GM12872 (cell line): ENCODE results near the gene FAM50B.

Experiments
- TF ChIP-seq, protein P1 (sequence below): IDR thresholded peaks from 3 replicates; pipeline ENCODE4 v1.5.1; 2011; ENCODE audit warnings: low read depth, mild to moderate bottlenecking, low read length, moderate library complexity; ENCODE audit not compliant: insufficient read depth

FAM50B gene

DNA sequence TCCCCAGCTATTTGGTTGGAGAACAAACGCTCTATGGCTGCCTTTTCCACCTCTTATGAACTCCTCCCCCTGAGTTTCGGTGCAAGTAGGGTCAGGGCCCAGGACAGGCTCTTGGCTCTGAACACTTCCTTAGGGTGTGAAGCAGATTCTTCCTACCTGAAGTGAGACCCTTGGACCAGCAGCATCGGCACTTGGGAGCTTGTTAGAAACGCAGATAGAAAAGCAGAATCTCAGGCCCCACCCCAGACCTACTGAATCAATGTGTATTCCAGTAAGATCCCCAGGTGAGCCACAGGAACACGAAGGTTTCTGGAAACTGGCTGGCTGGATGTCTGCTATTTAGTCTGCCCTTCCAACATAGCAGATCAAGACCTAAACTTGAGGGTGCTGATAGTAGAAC, 3.2 kb downstream of the FAM50B start:
- TF ChIP-seq, protein P1, sequence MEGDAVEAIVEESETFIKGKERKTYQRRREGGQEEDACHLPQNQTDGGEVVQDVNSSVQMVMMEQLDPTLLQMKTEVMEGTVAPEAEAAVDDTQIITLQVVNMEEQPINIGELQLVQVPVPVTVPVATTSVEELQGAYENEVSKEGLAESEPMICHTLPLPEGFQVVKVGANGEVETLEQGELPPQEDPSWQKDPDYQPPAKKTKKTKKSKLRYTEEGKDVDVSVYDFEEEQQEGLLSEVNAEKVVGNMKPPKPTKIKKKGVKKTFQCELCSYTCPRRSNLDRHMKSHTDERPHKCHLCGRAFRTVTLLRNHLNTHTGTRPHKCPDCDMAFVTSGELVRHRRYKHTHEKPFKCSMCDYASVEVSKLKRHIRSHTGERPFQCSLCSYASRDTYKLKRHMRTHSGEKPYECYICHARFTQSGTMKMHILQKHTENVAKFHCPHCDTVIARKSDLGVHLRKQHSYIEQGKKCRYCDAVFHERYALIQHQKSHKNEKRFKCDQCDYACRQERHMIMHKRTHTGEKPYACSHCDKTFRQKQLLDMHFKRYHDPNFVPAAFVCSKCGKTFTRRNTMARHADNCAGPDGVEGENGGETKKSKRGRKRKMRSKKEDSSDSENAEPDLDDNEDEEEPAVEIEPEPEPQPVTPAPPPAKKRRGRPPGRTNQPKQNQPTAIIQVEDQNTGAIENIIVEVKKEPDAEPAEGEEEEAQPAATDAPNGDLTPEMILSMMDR: no peak

DNA sequence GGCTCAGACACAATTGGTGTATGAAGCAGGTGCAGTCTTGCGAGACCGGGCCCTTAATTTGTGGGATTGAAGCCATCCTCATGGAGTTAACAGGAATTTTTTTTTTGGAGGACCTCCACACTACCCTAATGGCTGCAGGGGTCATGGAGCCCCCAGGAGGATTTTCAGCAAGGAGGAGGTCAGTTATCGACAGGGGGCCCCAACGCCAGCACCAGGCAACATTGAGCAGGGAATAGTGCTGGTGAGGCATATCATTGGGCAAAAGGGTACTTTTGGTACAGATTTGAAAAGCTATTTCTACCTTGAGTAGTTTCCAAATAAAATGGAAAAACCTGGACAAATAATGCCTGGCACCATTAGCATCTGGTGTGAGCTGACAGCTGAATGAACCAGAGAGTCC, 6.7 kb downstream of the FAM50B start:
- TF ChIP-seq, protein P1: no peak

DNA sequence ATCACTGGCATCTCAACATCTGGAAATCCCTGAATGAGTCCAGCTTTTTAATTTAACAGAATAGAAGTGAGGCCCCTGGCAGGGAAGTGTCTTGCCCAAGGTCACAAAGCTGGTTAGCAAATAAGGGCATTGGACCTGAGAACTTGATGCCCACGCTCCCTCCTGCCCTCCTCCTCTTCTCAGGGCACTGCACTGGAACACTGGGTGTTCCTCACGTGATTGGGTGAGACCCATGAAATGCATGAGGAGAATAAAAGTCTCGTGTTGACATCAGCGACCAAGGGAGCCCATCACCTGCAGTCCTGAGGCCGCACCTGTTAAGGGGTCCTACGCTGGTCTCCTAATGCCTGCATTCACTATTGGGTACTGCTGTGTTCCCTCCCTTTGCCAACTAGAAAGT, 7.4 kb downstream of the FAM50B start:
- TF ChIP-seq, protein P1: no peak

DNA sequence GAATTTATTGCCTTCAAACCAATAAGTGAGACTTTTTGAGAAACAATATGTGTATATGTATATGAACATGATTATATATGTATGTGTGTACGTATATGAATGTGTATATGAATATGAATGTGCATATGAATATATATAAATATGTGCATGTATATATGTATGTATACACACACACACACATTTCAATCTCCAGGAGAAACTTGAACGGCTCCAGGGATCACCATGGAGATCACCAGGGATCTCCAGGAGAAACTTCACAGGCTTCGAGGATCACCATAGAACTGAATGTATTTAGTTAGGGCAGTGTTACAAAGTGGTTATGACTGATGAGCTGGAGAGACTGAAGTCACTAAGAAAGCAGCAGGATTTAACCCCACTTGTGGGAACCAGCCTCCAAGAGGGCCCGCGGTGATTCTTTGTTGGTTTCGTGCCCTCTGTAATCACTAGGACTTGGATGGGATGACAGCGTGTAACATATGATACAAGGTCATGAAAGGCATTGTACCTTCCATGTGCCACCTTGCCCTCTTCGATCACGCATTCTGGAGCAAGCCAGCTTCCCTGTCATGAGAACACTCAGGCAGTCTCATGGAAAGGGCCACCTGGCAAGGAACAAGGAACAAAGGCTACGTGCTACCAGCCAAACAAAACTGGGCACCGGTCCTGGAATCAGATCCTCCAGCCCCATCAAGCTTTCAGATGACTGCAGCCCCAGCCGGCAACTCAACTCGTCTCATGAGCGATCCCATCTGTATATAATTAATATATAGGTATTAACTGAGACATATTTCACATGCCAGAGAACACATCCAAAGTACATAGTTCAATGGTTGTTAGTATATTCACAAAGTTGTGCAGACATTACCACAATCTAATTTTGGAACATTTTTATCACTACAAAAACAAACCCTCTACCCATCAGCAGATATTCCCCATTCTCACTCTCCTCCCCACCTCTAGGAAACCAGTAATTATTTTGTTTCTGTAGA, 8.6 kb downstream of the FAM50B start:
- TF ChIP-seq, protein P1: no peak

DNA sequence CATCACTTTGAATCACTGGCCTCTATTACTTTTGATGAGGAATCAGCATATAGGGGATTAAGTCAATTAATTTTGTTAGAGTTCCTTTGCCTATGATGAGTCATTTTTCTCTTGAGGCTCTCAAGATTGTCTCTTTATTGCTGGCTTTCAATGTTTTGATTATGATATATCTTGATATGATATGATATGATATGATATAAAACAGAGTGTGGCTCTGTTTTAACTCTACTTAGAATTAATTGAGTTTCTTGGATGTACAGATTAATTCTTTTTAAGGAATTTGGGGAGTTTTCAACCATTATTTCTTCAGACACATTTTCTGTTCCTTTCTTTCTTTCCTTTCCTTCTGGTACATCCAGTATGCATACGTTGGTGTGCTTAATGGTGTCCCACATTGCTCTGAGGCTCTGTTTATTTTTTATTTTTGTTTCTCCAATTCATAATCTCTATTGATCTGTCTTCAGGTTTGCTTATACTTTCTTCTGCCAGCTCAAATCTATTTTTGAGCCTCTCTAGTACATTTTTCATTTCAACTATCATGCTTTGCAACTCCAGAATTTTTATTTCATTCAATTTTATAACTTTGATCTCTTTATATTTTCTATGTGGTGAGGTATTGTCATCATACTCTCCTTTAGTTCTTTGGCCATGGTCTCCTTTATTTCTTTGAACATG, 10.8 kb downstream of the FAM50B start:
- TF ChIP-seq, protein P1: no peak

DNA sequence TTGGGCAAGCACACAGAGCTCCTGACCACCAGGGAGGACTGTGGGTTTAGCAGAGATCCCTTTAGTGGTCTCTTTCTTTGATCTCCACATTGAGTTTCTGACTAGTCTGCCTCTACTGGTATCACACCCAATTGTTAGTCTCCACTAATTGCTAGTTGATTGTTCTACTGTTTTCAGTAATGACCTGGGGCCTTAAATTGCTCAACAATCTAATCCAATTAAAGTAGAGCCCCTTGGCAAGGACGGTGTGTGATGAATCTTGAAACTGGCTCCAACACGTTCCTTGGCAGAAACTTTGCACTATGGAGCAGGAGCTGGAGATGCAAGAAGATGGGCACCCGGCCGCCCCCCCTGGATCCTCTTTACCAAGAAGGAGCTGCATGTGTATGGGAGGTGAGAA, 12.3 kb downstream of the FAM50B start:
- TF ChIP-seq, protein P1: no peak

DNA sequence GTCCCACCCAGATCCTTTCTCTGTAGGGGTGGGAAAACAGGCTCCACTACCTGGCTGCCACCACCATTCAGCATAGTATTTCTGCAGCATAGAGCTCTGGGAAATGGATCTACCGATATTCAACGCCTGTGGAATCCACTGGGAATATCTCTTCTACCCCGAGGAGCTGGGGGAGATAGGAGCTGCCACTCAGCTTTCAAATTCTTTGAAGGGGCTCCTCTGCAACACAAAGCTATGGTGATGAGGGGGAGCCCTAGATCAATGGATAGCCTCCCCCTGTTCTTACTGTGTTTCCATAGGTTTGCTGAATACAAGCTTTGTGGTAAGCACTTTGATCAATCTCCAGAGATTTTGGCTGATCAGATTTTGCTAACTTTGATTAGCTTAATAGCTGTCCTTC, 12.9 kb downstream of the FAM50B start:
- TF ChIP-seq, protein P1: no peak
